ENCODE results near the gene GCSAM.

Gene GCSAM

GRCh38 chr3:112134335-112135124 is 1.5 kb upstream of the GCSAM start:
- TF ChIP-seq GATA2 (IDR thresholded peaks at IDR 0.05; ENCODE audit: low read depth, low read length) (peak; percentile 28; the same call in 1 of the 2 replicates), GATA3 (IDR thresholded peaks at IDR 0.05; ENCODE audit: low read depth, low read length) (no peak)

GRCh38 chr3:112133626-112134334 is 732 bp upstream of the GCSAM start:
- TF ChIP-seq GATA3 (IDR thresholded peaks at IDR 0.05; ENCODE audit: low read depth, low read length) (no peak), GATA2 (IDR thresholded peaks at IDR 0.05; ENCODE audit: low read depth, low read length) (no peak)

GRCh38 chr3:112132554-112132953 is 494 bp downstream of the GCSAM start:
- no peak for TF ChIP-seq GATA2 (IDR thresholded peaks at IDR 0.05; ENCODE audit: low read depth, low read length)
- TF ChIP-seq GATA3 (IDR thresholded peaks at IDR 0.05; ENCODE audit: low read depth, low read length): no peak

- no peak for TF ChIP-seq GATA2 (IDR thresholded peaks at IDR 0.05; ENCODE audit: low read depth, low read length)
- no peak for TF ChIP-seq GATA3 (IDR thresholded peaks at IDR 0.05; ENCODE audit: low read depth, low read length)
Observed at GRCh38 chr3:112132088-112132487, 960 bp downstream of the GCSAM start.

- TF ChIP-seq GATA3 (IDR thresholded peaks at IDR 0.05; ENCODE audit: low read depth, low read length): no peak
- TF ChIP-seq GATA2 (IDR thresholded peaks at IDR 0.05; ENCODE audit: low read depth, low read length): no peak
Observed at GRCh38 chr3:112131111-112131510, 1.9 kb downstream of the GCSAM start.

- no peak for TF ChIP-seq GATA2 (IDR thresholded peaks at IDR 0.05; ENCODE audit: low read depth, low read length)
- no peak for TF ChIP-seq GATA3 (IDR thresholded peaks at IDR 0.05; ENCODE audit: low read depth, low read length)
Observed at GRCh38 chr3:112130638-112130993, 2.4 kb downstream of the GCSAM start.

GRCh38 chr3:112129925-112130637 is 3.0 kb downstream of the GCSAM start:
- TF ChIP-seq GATA3 (IDR thresholded peaks at IDR 0.05; ENCODE audit: low read depth, low read length) (no peak), GATA2 (IDR thresholded peaks at IDR 0.05; ENCODE audit: low read depth, low read length) (no peak)

- TF ChIP-seq GATA2 (IDR thresholded peaks at IDR 0.05; ENCODE audit: low read depth, low read length): no peak
- TF ChIP-seq GATA3 (IDR thresholded peaks at IDR 0.05; ENCODE audit: low read depth, low read length): no peak
Observed at GRCh38 chr3:112128843-112129727, 4.0 kb downstream of the GCSAM start.

- TF ChIP-seq GATA2 (IDR thresholded peaks at IDR 0.05; ENCODE audit: low read depth, low read length) (no peak), GATA3 (IDR thresholded peaks at IDR 0.05; ENCODE audit: low read depth, low read length) (no peak)
Observed at GRCh38 chr3:112127522-112128494, 5.2 kb downstream of the GCSAM start.

GRCh38 chr3:112126511-112126911 is 6.5 kb downstream of the GCSAM start:
- TF ChIP-seq GATA2 (IDR thresholded peaks at IDR 0.05; ENCODE audit: low read depth, low read length): no peak
- TF ChIP-seq GATA3 (IDR thresholded peaks at IDR 0.05; ENCODE audit: low read depth, low read length): no peak

GRCh38 chr3:112124907-112125607 is 8.0 kb downstream of the GCSAM start:
- TF ChIP-seq GATA3 (IDR thresholded peaks at IDR 0.05; ENCODE audit: low read depth, low read length) (no peak), GATA2 (IDR thresholded peaks at IDR 0.05; ENCODE audit: low read depth, low read length) (no peak)

- TF ChIP-seq GATA2 (IDR thresholded peaks at IDR 0.05; ENCODE audit: low read depth, low read length): no peak
- no peak for TF ChIP-seq GATA3 (IDR thresholded peaks at IDR 0.05; ENCODE audit: low read depth, low read length)
Observed at GRCh38 chr3:112123548-112123947, 9.5 kb downstream of the GCSAM start.
